Measurements from ENCODE around the gene AKAP13.

DNA sequence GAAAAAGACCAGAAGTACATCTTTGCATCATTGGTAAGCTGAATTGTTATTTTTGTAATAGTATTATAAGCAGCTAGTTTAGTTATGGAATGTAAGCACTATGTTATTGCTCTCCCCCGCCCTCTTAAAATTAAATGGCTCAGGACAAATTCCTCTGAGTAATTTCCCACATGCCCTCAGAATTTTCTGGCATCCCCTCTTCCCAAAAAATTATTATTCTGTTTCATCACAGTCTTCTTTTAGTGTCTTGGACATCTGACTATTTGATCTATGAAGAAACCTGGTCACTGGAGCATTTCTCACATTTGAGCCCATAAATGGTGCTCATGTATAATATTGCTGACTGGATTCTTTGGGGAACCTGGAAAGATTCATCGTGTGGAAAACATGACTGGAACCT lies 346.1 kb downstream of the AKAP13 start:
- no peak for TF ChIP-seq POLR2A (IDR thresholded peaks at IDR 0.05; ENCODE audit: low read depth, low read length)
- no peak for TF ChIP-seq POLR2AphosphoS5 (IDR thresholded peaks at IDR 0.05; ENCODE audit: low read depth, low read length)
- TF ChIP-seq TAF1 (IDR thresholded peaks at IDR 0.05; ENCODE audit: low read depth, low read length) = no peak
- no peak for TF ChIP-seq SPI1 (IDR thresholded peaks at IDR 0.05; ENCODE audit: low read depth, low read length)

All from GM12891 (cell line).